Measurements from ENCODE around the gene FALEC. TPM values are rescaled to one million over a fixed set of nuclear protein-coding genes. Genes with fewer than 3 reads are reported as not detected.

FALEC gene
- total RNA-seq, 1 donor from 2014 or later = not detected

- Mint-ChIP-seq H3K27me3 (ENCODE audit: low read depth) (no peaks in the 10 kb centered on the region), H3K4me1 (ENCODE audit: low read depth) (peaks cover 19% of the 10 kb centered on the region), H3K4me3 (ENCODE audit: unreplicated experiment) (peak overlapping the region; percentile 87), H3K27ac (ENCODE audit: unreplicated experiment) (peak overlapping the region; percentile 91), H3K36me3 (ENCODE audit: low read depth) (peaks cover 10% of the 10 kb centered on the region), H3K9me3 (ENCODE audit: low read depth) (no peaks in the 10 kb centered on the region)
- no peak for DNase-seq (ENCODE audit: low spot score)
- TF ChIP-seq, protein P1, sequence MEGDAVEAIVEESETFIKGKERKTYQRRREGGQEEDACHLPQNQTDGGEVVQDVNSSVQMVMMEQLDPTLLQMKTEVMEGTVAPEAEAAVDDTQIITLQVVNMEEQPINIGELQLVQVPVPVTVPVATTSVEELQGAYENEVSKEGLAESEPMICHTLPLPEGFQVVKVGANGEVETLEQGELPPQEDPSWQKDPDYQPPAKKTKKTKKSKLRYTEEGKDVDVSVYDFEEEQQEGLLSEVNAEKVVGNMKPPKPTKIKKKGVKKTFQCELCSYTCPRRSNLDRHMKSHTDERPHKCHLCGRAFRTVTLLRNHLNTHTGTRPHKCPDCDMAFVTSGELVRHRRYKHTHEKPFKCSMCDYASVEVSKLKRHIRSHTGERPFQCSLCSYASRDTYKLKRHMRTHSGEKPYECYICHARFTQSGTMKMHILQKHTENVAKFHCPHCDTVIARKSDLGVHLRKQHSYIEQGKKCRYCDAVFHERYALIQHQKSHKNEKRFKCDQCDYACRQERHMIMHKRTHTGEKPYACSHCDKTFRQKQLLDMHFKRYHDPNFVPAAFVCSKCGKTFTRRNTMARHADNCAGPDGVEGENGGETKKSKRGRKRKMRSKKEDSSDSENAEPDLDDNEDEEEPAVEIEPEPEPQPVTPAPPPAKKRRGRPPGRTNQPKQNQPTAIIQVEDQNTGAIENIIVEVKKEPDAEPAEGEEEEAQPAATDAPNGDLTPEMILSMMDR (IDR thresholded peaks at IDR 0.05) = no peak
Measured at GRCh38 chr1:150514913-150515327, 632 bp upstream of the FALEC start.

- no peaks in the 10 kb centered on the region for H3K27me3 Mint-ChIP-seq (ENCODE audit: low read depth)
- peaks cover 10% of the 10 kb centered on the region for H3K36me3 Mint-ChIP-seq (ENCODE audit: low read depth)
- TF ChIP-seq, protein P1 (IDR thresholded peaks at IDR 0.05) = no peak
- no peaks in the 10 kb centered on the region for H3K9me3 Mint-ChIP-seq (ENCODE audit: low read depth)
- H3K27ac Mint-ChIP-seq (ENCODE audit: unreplicated experiment) = peak overlapping the region; percentile 91
- H3K4me1 Mint-ChIP-seq (ENCODE audit: low read depth) = peaks cover 19% of the 10 kb centered on the region
- H3K4me3 Mint-ChIP-seq (ENCODE audit: unreplicated experiment) = peak overlapping the region; percentile 87
- DNase-seq (ENCODE audit: low spot score) = no peak
Measured at GRCh38 chr1:150516050-150516591, 569 bp downstream of the FALEC start.

DNA sequence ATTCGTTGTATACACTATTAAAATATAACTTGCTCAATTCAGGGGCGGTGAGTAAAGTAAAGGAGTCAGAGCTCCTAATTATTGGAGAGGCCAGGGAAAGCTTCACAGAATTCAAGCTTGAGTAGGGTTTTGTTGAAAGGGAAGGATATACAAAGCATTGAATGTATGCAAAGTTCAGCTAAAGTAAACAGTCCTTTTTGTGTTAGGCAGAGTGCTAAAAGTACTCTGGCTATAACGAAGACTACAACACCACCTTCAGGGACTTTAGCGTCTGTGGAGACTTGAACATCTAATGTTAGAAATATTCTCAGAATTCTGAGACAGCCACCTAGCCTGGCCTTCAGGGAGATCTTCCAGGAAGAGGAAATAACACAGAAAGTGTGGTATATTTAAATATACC is 1.1 kb downstream of the FALEC start:
- no peak for DNase-seq (ENCODE audit: low spot score)
- H3K27me3 Mint-ChIP-seq (ENCODE audit: low read depth) = no peaks in the 10 kb centered on the region
- TF ChIP-seq, protein P1 (IDR thresholded peaks at IDR 0.05) = peak; percentile 56
- peaks cover 8% of the 10 kb centered on the region for H3K36me3 Mint-ChIP-seq (ENCODE audit: low read depth)
- peak overlapping the region; percentile 87 for H3K4me3 Mint-ChIP-seq (ENCODE audit: unreplicated experiment)
- no peaks in the 10 kb centered on the region for H3K9me3 Mint-ChIP-seq (ENCODE audit: low read depth)
- peaks cover 19% of the 10 kb centered on the region for H3K4me1 Mint-ChIP-seq (ENCODE audit: low read depth)
- peak overlapping the region; percentile 5 for H3K27ac Mint-ChIP-seq (ENCODE audit: unreplicated experiment)

- DNase-seq (ENCODE audit: low spot score) = no peak
- Mint-ChIP-seq H3K4me1 (ENCODE audit: low read depth) (peaks cover 5% of the 10 kb centered on the region), H3K27me3 (ENCODE audit: low read depth) (no peaks in the 10 kb centered on the region), H3K27ac (ENCODE audit: unreplicated experiment) (no peak overlapping the region), H3K36me3 (ENCODE audit: low read depth) (no peaks in the 10 kb centered on the region), H3K4me3 (ENCODE audit: unreplicated experiment) (no peak overlapping the region), H3K9me3 (ENCODE audit: low read depth) (no peaks in the 10 kb centered on the region)
- TF ChIP-seq, protein P1 (IDR thresholded peaks at IDR 0.05) = no peak
Measured at GRCh38 chr1:150521196-150521968, 5.8 kb downstream of the FALEC start.

- Mint-ChIP-seq H3K4me3 (ENCODE audit: unreplicated experiment) (no peak overlapping the region), H3K27me3 (ENCODE audit: low read depth) (no peaks in the 10 kb centered on the region)
Measured at GRCh38 chr1:150525348-150525747, 9.8 kb downstream of the FALEC start.

More at GRCh38 chr1:150525348-150525747, 9.8 kb downstream of the FALEC start:
- H3K9me3 Mint-ChIP-seq (ENCODE audit: low read depth) = no peaks in the 10 kb centered on the region
- no peak for DNase-seq (ENCODE audit: low spot score)
- peaks cover 9% of the 10 kb centered on the region for H3K4me1 Mint-ChIP-seq (ENCODE audit: low read depth)
- no peaks in the 10 kb centered on the region for H3K36me3 Mint-ChIP-seq (ENCODE audit: low read depth)
- TF ChIP-seq, protein P1 (IDR thresholded peaks at IDR 0.05) = no peak
- H3K27ac Mint-ChIP-seq (ENCODE audit: unreplicated experiment) = no peak overlapping the region
